H9 (cell line): ENCODE data around the gene PTPRB. TPM values are rescaled to one million over a fixed set of nuclear protein-coding genes. Genes with fewer than 3 reads are reported as not detected.

Experiments used
- DNase-seq: peaks from one replicate; pipeline ENCODE4 v3.0.0-alpha.2; 2017
- H2AFZ ChIP-seq: one replicate; pipeline ENCODE4 v1.6.1; 2013; ENCODE audit warnings: mild to moderate bottlenecking, low read length, control low read depth, moderate library complexity
- H2AK5ac ChIP-seq: 2 replicates; pipeline ENCODE4 v1.6.1; 2013; ENCODE audit warnings: low read length, control low read depth, mixed read lengths; ENCODE audit not compliant: insufficient read length
- H2BK120ac ChIP-seq: one replicate; pipeline ENCODE4 v1.6.1; 2013; ENCODE audit warnings: low read depth, mild to moderate bottlenecking, low read length, control low read depth, inconsistent platforms; ENCODE audit not compliant: poor library complexity, severe bottlenecking
- H2BK12ac ChIP-seq: 2 replicates; pipeline ENCODE4 v1.6.1; 2013; ENCODE audit warnings: low read length, control low read depth, mixed read lengths, low read depth; ENCODE audit not compliant: insufficient read length
- H2BK15ac ChIP-seq: 2 replicates; pipeline ENCODE4 v1.6.1; 2013; ENCODE audit warnings: low read depth, low read length, control low read depth
- H2BK20ac ChIP-seq: one replicate; pipeline ENCODE4 v1.6.1; 2013; ENCODE audit warnings: low read depth, mild to moderate bottlenecking, low read length, control low read depth, inconsistent platforms; ENCODE audit not compliant: poor library complexity, severe bottlenecking
- H2BK5ac ChIP-seq: 2 replicates; pipeline ENCODE4 v1.6.1; 2013; ENCODE audit warnings: low read length, control low read depth, mixed read lengths; ENCODE audit not compliant: insufficient read length
- H3K14ac ChIP-seq: 2 replicates; pipeline ENCODE4 v1.6.1; 2013; ENCODE audit warnings: low read length, control low read depth; ENCODE audit not compliant: insufficient read depth
- H3K18ac ChIP-seq: 2 replicates; pipeline ENCODE4 v1.6.1; 2013; ENCODE audit warnings: low read depth, mild to moderate bottlenecking, mixed read lengths, low read length, control low read depth; ENCODE audit not compliant: insufficient read length
- H3K23ac ChIP-seq: 2 replicates; pipeline ENCODE4 v1.6.1; 2013; ENCODE audit warnings: low read length, control low read depth, mixed read lengths, low read depth; ENCODE audit not compliant: insufficient read length
- H3K23me2 ChIP-seq: 2 replicates; pipeline ENCODE4 v1.6.1; 2013; ENCODE audit warnings: low read depth, mild to moderate bottlenecking, mixed read lengths, low read length, control low read depth; ENCODE audit not compliant: insufficient read length, poor library complexity, severe bottlenecking
- H3K27ac ChIP-seq: 2 replicates; pipeline ENCODE4 v1.5.1; 2013; ENCODE audit warnings: low read length, control low read depth, mixed read lengths, low read depth; ENCODE audit not compliant: insufficient read length
- H3K27me3 ChIP-seq: 2 replicates; pipeline ENCODE4 v1.6.1; 2013; ENCODE audit warnings: low read length, control low read depth, inconsistent platforms; ENCODE audit not compliant: insufficient read depth
- H3K4ac ChIP-seq: 2 replicates; pipeline ENCODE4 v1.6.1; 2013; ENCODE audit warnings: low read depth, mild to moderate bottlenecking, control low read depth, inconsistent platforms, low read length, moderate library complexity
- H3K4me1 ChIP-seq: 2 replicates; pipeline ENCODE4 v1.6.1; 2013; ENCODE audit warnings: low read length, control low read depth, inconsistent platforms; ENCODE audit not compliant: insufficient read depth
- H3K4me2 ChIP-seq: 2 replicates; pipeline ENCODE4 v1.6.1; 2013; ENCODE audit warnings: low read length, control low read depth, mixed read lengths; ENCODE audit not compliant: insufficient read length, insufficient read depth
- H3K56ac ChIP-seq: 2 replicates; pipeline ENCODE4 v1.6.1; 2013; ENCODE audit warnings: low read depth, mild to moderate bottlenecking, mixed read lengths, low read length, control low read depth; ENCODE audit not compliant: insufficient read length
- H3K79me1 ChIP-seq: 2 replicates; pipeline ENCODE4 v1.6.1; 2013; ENCODE audit warnings: low read depth, mild to moderate bottlenecking, moderate library complexity, low read length, control low read depth, inconsistent platforms; ENCODE audit not compliant: insufficient read depth, poor library complexity, severe bottlenecking
- H3K79me2 ChIP-seq: 2 replicates; pipeline ENCODE4 v1.6.1; 2013; ENCODE audit warnings: low read length, control low read depth, inconsistent platforms; ENCODE audit not compliant: insufficient read depth
- H3K9ac ChIP-seq: 2 replicates; pipeline ENCODE4 v1.6.1; 2013; ENCODE audit warnings: low read length, control low read depth, mixed read lengths; ENCODE audit not compliant: insufficient read length; ENCODE audit errors: extremely low read depth
- H3K9me3 ChIP-seq: one replicate; pipeline ENCODE4 v1.6.1; 2013; ENCODE audit warnings: low read depth, low read length, inconsistent platforms; ENCODE audit not compliant: control insufficient read depth
- H3T11ph ChIP-seq: one replicate; pipeline ENCODE4 v1.6.1; 2013; ENCODE audit warnings: mild to moderate bottlenecking, low read length, control low read depth, inconsistent platforms
- H4K20me1 ChIP-seq: one replicate; pipeline ENCODE4 v1.6.1; 2013; ENCODE audit not compliant: control insufficient read depth, insufficient read length, insufficient read depth
- H4K5ac ChIP-seq: 2 replicates; pipeline ENCODE4 v1.6.1; 2013; ENCODE audit warnings: low read depth, mild to moderate bottlenecking, mixed read lengths, low read length, control low read depth; ENCODE audit not compliant: insufficient read length
- H4K8ac ChIP-seq: replicated peaks from 2 replicates; pipeline ENCODE4 v1.6.1; 2013; ENCODE audit warnings: low read length, control low read depth, mixed read lengths, low read depth; ENCODE audit not compliant: insufficient read length
- H4K91ac ChIP-seq: 2 replicates; pipeline ENCODE4 v1.6.1; 2013; ENCODE audit warnings: low read depth, mild to moderate bottlenecking, moderate library complexity, mixed read lengths, low read length, control low read depth; ENCODE audit not compliant: insufficient read length
- H3K27ac Mint-ChIP-seq, 3 experiments: 2 replicates in 2 of 3; 3 replicates in 1 of 3; pipeline ENCODE4 v1.8.0; 2020 to 2021; ENCODE audit warnings: mixed read lengths in 3 of 3, mild to moderate bottlenecking in 1 of 3, moderate library complexity in 1 of 3
- H3K27me3 Mint-ChIP-seq: 2 replicates; pipeline ENCODE4 v1.8.0; 2021; ENCODE audit warnings: low read depth, mild to moderate bottlenecking, moderate library complexity, mixed read lengths
- H3K36me3 Mint-ChIP-seq, 3 experiments: 2 replicates in 2 of 3; 3 replicates in 1 of 3; pipeline ENCODE4 v1.8.0; 2020 to 2021; ENCODE audit warnings: low read depth in 3 of 3, mixed read lengths in 3 of 3; ENCODE audit not compliant: insufficient read depth in 1 of 3
- H3K4me1 Mint-ChIP-seq, 2 experiments: 2 replicates each; pipeline ENCODE4 v1.8.0; 2020; ENCODE audit warnings: mixed read lengths in 2 of 2
- H3K4me3 Mint-ChIP-seq, 2 experiments: 2 replicates in 1 of 2; 3 replicates in 1 of 2; pipeline ENCODE4 v1.8.0; 2020 to 2021; ENCODE audit warnings: mild to moderate bottlenecking in 2 of 2, mixed read lengths in 2 of 2, moderate library complexity in 1 of 2
- H3K9me3 Mint-ChIP-seq, 2 experiments: 2 replicates in 1 of 2; 3 replicates in 1 of 2; pipeline ENCODE4 v1.8.0; 2020; ENCODE audit warnings: mild to moderate bottlenecking in 2 of 2, mixed read lengths in 2 of 2, moderate library complexity in 1 of 2
- CTCF ChIP-seq: fragments of 200-600 bp; sonication (generic); conservative IDR thresholded peaks from 3 replicates; pipeline ENCODE4 v1.8.0; 2021; ENCODE audit warnings: antibody characterized with exemption, mild to moderate bottlenecking
- WGBS: extraction: QIAGEN DNeasy Blood & Tissue Kit; methylation state at CpG from one replicate; pipeline ENCODE4 v1.1.7; 2013; ENCODE audit warnings: missing lambda C conversion rate, low lambda C conversion rate, mixed read lengths; ENCODE audit not compliant: insufficient read length; ENCODE audit errors: extremely low coverage; 5-methylcytosine and 5-hydroxymethylcytosine counted together
- total RNA-seq: library from RNA; stranded (reverse); gene quantifications from 2 replicates; pipeline ENCODE4 v1.2.1, GENCODE V29; 2021

The PTPRB gene
- total RNA-seq, 1 experiment from 2014 or later: 1.4 TPM

DNA sequence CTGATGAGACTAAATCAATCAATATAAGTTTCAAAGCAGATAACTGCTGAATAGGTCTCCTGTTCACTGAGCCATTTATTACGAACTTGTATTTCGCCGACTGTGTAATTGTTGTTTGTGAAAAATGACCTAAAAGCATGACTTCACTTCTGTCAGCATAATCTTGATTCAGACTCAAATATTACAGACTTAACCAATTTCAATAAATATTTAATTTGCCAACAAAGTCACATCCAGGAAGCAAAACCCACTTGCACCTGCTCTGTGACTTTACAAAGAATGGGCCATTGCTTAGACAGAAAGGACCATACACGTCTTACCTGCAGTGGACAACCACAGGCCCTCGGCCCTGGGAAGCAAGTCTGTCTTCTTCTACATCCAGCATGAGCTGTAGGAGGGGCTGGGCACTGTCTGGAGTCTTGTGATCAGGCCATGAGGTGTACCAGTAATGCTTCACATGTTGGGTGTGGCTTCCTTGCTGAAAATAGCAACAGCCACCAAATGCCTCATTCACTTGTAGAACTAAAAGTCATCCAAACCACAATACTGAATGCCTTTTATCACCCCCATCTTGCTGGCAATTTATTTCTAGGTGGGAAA is 23.5 kb upstream of the PTPRB start:
- H3K4me1 ChIP-seq: peaks cover 10% of the 10 kb centered on the region; the same call in 1 of the 2 replicates
- H2BK15ac ChIP-seq: no peak overlapping the region
- H3K56ac ChIP-seq: no peak overlapping the region
- no peak overlapping the region for H2AFZ ChIP-seq
- Mint-ChIP-seq H3K4me1 (peaks cover 21 to 23% of the 10 kb centered on the region in 2 experiments), H3K27me3 (no peaks in the 10 kb centered on the region), H3K27ac (no peak overlapping the region), H3K4me3 (no peak overlapping the region), H3K9me3 (no peaks in the 10 kb centered on the region), H3K36me3 (no peaks in the 10 kb centered on the region)
- no peak overlapping the region for H4K5ac ChIP-seq
- H3K4me2 ChIP-seq: no peak overlapping the region
- H4K91ac ChIP-seq: no peak overlapping the region
- no peaks in the 10 kb centered on the region for H4K20me1 ChIP-seq
- no peak overlapping the region for H3K9ac ChIP-seq
- no peak overlapping the region for H3K27ac ChIP-seq
- H3T11ph ChIP-seq: no peak overlapping the region
- H3K79me2 ChIP-seq: no peaks in the 10 kb centered on the region
- H3K14ac ChIP-seq: no peak overlapping the region
- no peak for DNase-seq
- no peak overlapping the region for H2BK5ac ChIP-seq
- no peak overlapping the region for H2AK5ac ChIP-seq
- no peak overlapping the region for H2BK120ac ChIP-seq
- H3K27me3 ChIP-seq: no peaks in the 10 kb centered on the region
- peaks cover 4% of the 10 kb centered on the region for H3K23me2 ChIP-seq
- no peak overlapping the region for H2BK20ac ChIP-seq
- no peak overlapping the region for H3K18ac ChIP-seq
- no peaks in the 10 kb centered on the region for H3K79me1 ChIP-seq
- no peak overlapping the region for H2BK12ac ChIP-seq
- TF ChIP-seq CTCF: no peak
- H4K8ac ChIP-seq: no peak overlapping the region
- WGBS: no CpG with 5 or more reads among the region's 5 CpGs
- H3K23ac ChIP-seq: no peak overlapping the region
- no peak overlapping the region for H3K4ac ChIP-seq
- H3K9me3 ChIP-seq: no peaks in the 10 kb centered on the region
